SK-N-SH treated with all-trans-retinoic acid at 6 μM for 48 hours (cell line): Measurements from ENCODE around the gene TNNI2.

ENCODE experiments used
- ARNTL ChIP-seq: fragments of 450-650 bp; formaldehyde crosslinking; IDR thresholded peaks from 2 replicates; pipeline ENCODE4 v1.5.0; 2020; ENCODE audit warnings: low read depth, mild to moderate bottlenecking, moderate library complexity, borderline replicate concordance
- CSDC2 ChIP-seq: fragments of 250-450 bp; sonication (Bioruptor Pico); IDR thresholded peaks from 2 replicates; pipeline ENCODE4 v1.5.0; 2020; ENCODE audit warnings: mild to moderate bottlenecking, moderate library complexity
- ISL1 ChIP-seq: fragments of 250-450 bp; sonication (Bioruptor Pico); IDR thresholded peaks from 2 replicates; pipeline ENCODE4 v2.1.2; 2022; ENCODE audit warnings: mild to moderate bottlenecking, moderate library complexity
- SNAI2 ChIP-seq: fragments of 250-450 bp; sonication (Bioruptor Pico); IDR thresholded peaks from 2 replicates; pipeline ENCODE4 v1.5.0; 2020; ENCODE audit warnings: mild to moderate bottlenecking, moderate library complexity
- TCF4 ChIP-seq: fragments of 250-450 bp; sonication (Bioruptor Pico); IDR thresholded peaks from 2 replicates; pipeline ENCODE4 v1.8.0; 2021; ENCODE audit warnings: mild to moderate bottlenecking, moderate library complexity, borderline replicate concordance
- TOX ChIP-seq: fragments of 250-450 bp; sonication (Bioruptor Pico); IDR thresholded peaks from 2 replicates; pipeline ENCODE4 v1.8.0; 2021; ENCODE audit warnings: mild to moderate bottlenecking, moderate library complexity, borderline replicate concordance
- ZC3H10 ChIP-seq: fragments of 250-450 bp; sonication (Bioruptor Pico); IDR thresholded peaks from 2 replicates; pipeline ENCODE4 v1.5.1; 2021; ENCODE audit warnings: mild to moderate bottlenecking, moderate library complexity
- ZFP30 ChIP-seq: fragments of 450-650 bp; formaldehyde crosslinking; IDR thresholded peaks from 2 replicates; pipeline ENCODE4 v1.5.0; 2022; ENCODE audit warnings: mild to moderate bottlenecking, moderate library complexity
- ZNF70 ChIP-seq: fragments of 450-650 bp; formaldehyde crosslinking; IDR thresholded peaks from 2 replicates; pipeline ENCODE4 v1.5.0; 2020; ENCODE audit warnings: mild to moderate bottlenecking, moderate library complexity
- ZNF8 ChIP-seq: fragments of 450-650 bp; formaldehyde crosslinking; IDR thresholded peaks from 2 replicates; pipeline ENCODE4 v1.5.0; 2020; ENCODE audit warnings: mild to moderate bottlenecking, moderate library complexity
- TF ChIP-seq, protein P1 (sequence below): fragments of 250-450 bp; sonication (Bioruptor Pico); IDR thresholded peaks from 2 replicates; pipeline ENCODE4 v1.5.1; 2020; ENCODE audit warnings: low read depth, mild to moderate bottlenecking, moderate library complexity
- TF ChIP-seq, protein P2 (sequence below): fragments of 250-450 bp; sonication (Bioruptor Pico); IDR thresholded peaks from 2 replicates; pipeline ENCODE4 v1.8.0; 2020; ENCODE audit warnings: mild to moderate bottlenecking, moderate library complexity, borderline replicate concordance

DNA sequence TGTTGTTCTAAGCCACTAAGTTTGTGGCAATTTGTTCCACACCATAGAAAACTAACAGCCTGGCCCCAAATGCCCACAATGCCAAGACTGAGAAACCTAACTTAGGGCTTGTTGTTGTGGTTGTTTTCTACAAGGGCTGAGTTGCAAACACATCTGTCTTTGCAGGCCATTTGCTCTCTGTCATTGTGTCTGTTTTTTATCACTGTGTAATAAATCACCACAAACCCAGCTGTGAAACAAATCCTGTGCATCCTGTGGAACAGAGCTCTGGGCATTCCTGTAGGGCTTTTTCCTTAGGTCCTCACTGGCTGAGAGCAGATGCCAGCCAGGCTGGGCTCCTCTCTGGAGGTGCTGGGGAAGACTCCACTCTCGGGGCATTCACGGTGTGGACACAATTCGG lies 19.7 kb upstream of the TNNI2 start:
- TF ChIP-seq ARNTL (no peak), TCF4 (CRISPR knock-in tag) (no peak), ZNF8 (no peak), ZFP30 (no peak), SNAI2 (CRISPR knock-in tag) (no peak), ZNF70 (CRISPR knock-in tag) (no peak), ISL1 (CRISPR knock-in tag) (no peak), CSDC2 (CRISPR knock-in tag) (no peak), TOX (CRISPR knock-in tag) (no peak), ZC3H10 (CRISPR knock-in tag) (no peak)
- TF ChIP-seq, protein P1, sequence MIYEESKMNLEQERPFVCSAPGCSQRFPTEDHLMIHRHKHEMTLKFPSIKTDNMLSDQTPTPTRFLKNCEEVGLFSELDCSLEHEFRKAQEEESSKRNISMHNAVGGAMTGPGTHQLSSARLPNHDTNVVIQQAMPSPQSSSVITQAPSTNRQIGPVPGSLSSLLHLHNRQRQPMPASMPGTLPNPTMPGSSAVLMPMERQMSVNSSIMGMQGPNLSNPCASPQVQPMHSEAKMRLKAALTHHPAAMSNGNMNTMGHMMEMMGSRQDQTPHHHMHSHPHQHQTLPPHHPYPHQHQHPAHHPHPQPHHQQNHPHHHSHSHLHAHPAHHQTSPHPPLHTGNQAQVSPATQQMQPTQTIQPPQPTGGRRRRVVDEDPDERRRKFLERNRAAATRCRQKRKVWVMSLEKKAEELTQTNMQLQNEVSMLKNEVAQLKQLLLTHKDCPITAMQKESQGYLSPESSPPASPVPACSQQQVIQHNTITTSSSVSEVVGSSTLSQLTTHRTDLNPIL, result no peak
- TF ChIP-seq, protein P2, sequence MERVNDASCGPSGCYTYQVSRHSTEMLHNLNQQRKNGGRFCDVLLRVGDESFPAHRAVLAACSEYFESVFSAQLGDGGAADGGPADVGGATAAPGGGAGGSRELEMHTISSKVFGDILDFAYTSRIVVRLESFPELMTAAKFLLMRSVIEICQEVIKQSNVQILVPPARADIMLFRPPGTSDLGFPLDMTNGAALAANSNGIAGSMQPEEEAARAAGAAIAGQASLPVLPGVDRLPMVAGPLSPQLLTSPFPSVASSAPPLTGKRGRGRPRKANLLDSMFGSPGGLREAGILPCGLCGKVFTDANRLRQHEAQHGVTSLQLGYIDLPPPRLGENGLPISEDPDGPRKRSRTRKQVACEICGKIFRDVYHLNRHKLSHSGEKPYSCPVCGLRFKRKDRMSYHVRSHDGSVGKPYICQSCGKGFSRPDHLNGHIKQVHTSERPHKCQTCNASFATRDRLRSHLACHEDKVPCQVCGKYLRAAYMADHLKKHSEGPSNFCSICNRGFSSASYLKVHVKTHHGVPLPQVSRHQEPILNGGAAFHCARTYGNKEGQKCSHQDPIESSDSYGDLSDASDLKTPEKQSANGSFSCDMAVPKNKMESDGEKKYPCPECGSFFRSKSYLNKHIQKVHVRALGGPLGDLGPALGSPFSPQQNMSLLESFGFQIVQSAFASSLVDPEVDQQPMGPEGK, result no peak
